Trophoblast cell (in vitro differentiated cells and primary cell): Measurements from ENCODE around the gene TAS2R40.

ENCODE experiments used
- DNase-seq, 2 donors: peaks; one replicate each; pipeline ENCODE4 v3.0.0-alpha.2; 2016
- H2AFZ ChIP-seq: 2 replicates; pipeline ENCODE4 v1.6.1; 2013; ENCODE audit warnings: low read length, moderate library complexity, mild to moderate bottlenecking; ENCODE audit not compliant: insufficient read depth, poor library complexity
- H2AK5ac ChIP-seq: 2 replicates; pipeline ENCODE4 v1.6.1; 2013; ENCODE audit warnings: mild to moderate bottlenecking, low read length
- H2BK120ac ChIP-seq: 2 replicates; pipeline ENCODE4 v1.6.1; 2013; ENCODE audit warnings: low read length, mild to moderate bottlenecking, moderate library complexity; ENCODE audit not compliant: insufficient read depth, poor library complexity
- H2BK12ac ChIP-seq: 2 replicates; pipeline ENCODE4 v1.6.1; 2013; ENCODE audit warnings: mild to moderate bottlenecking, low read length, moderate library complexity
- H2BK5ac ChIP-seq: 2 replicates; pipeline ENCODE4 v1.6.1; 2013; ENCODE audit warnings: low read length, low read depth, moderate library complexity, mild to moderate bottlenecking; ENCODE audit not compliant: poor library complexity
- H3K14ac ChIP-seq: 2 replicates; pipeline ENCODE4 v1.6.1; 2013; ENCODE audit warnings: mild to moderate bottlenecking, low read length
- H3K18ac ChIP-seq: 2 replicates; pipeline ENCODE4 v1.6.1; 2013; ENCODE audit warnings: mild to moderate bottlenecking, low read length
- H3K23ac ChIP-seq: 2 replicates; pipeline ENCODE4 v1.6.1; 2013; ENCODE audit warnings: low read length
- H3K27ac ChIP-seq: 2 replicates; pipeline ENCODE4 v1.5.1; 2013; ENCODE audit warnings: low read depth, mild to moderate bottlenecking, inconsistent platforms, low read length, moderate library complexity
- H3K27me3 ChIP-seq: 2 replicates; pipeline ENCODE4 v1.6.1; 2013; ENCODE audit warnings: inconsistent platforms, mild to moderate bottlenecking, low read length, moderate library complexity; ENCODE audit not compliant: insufficient read depth
- H3K36me3 ChIP-seq, 2 experiments: 1 replicate in 1 of 2; 2 replicates in 1 of 2; pipeline ENCODE4 v1.6.1; 2013; ENCODE audit warnings: low read length in 2 of 2, mild to moderate bottlenecking in 2 of 2, moderate library complexity in 1 of 2; ENCODE audit not compliant: insufficient read depth in 2 of 2, control insufficient read depth in 1 of 2
- H3K4ac ChIP-seq: 2 replicates; pipeline ENCODE4 v1.6.1; 2013; ENCODE audit warnings: low read depth, mild to moderate bottlenecking, low read length, moderate library complexity
- H3K4me1 ChIP-seq, 2 experiments: 1 replicate in 1 of 2; 2 replicates in 1 of 2; pipeline ENCODE4 v1.6.1; 2013; ENCODE audit warnings: low read length in 2 of 2, mild to moderate bottlenecking in 2 of 2, moderate library complexity in 1 of 2; ENCODE audit not compliant: insufficient read depth in 2 of 2, control insufficient read depth in 1 of 2
- H3K4me2 ChIP-seq: 2 replicates; pipeline ENCODE4 v1.6.1; 2013; ENCODE audit warnings: inconsistent platforms, mild to moderate bottlenecking, low read length, moderate library complexity
- H3K4me3 ChIP-seq: 2 replicates; pipeline ENCODE4 v1.5.1; 2013; ENCODE audit warnings: mild to moderate bottlenecking, low read depth, low read length, inconsistent platforms
- H3K79me1 ChIP-seq: one replicate; pipeline ENCODE4 v1.6.1; 2013; ENCODE audit warnings: low read length
- H3K79me2 ChIP-seq: 2 replicates; pipeline ENCODE4 v1.6.1; 2013; ENCODE audit warnings: low read length, mild to moderate bottlenecking; ENCODE audit not compliant: control insufficient read depth, insufficient read depth, poor library complexity
- H3K9ac ChIP-seq: 2 replicates; pipeline ENCODE4 v1.6.1; 2013; ENCODE audit warnings: mild to moderate bottlenecking, low read length
- H3K9me3 ChIP-seq: 2 replicates; pipeline ENCODE4 v1.6.1; 2013; ENCODE audit warnings: low read depth, mild to moderate bottlenecking, control low read depth, inconsistent platforms, low read length; ENCODE audit not compliant: insufficient read depth
- H4K12ac ChIP-seq: 2 replicates; pipeline ENCODE4 v1.6.1; 2013; ENCODE audit warnings: low read depth, mild to moderate bottlenecking, low read length, moderate library complexity
- H4K8ac ChIP-seq: 2 replicates; pipeline ENCODE4 v1.6.1; 2013; ENCODE audit warnings: low read depth, mild to moderate bottlenecking, low read length, moderate library complexity
- H4K91ac ChIP-seq: one replicate; pipeline ENCODE4 v1.6.1; 2013; ENCODE audit warnings: low read depth, mild to moderate bottlenecking, low read length, moderate library complexity
- WGBS: extraction: QIAGEN DNeasy Blood & Tissue Kit; methylation state at CpG from one replicate; pipeline ENCODE4 v1.1.7; 2013; ENCODE audit warnings: missing lambda C conversion rate; ENCODE audit not compliant: insufficient read length, insufficient coverage; ENCODE audit errors: extremely low coverage; 5-methylcytosine and 5-hydroxymethylcytosine counted together

Gene TAS2R40

DNA sequence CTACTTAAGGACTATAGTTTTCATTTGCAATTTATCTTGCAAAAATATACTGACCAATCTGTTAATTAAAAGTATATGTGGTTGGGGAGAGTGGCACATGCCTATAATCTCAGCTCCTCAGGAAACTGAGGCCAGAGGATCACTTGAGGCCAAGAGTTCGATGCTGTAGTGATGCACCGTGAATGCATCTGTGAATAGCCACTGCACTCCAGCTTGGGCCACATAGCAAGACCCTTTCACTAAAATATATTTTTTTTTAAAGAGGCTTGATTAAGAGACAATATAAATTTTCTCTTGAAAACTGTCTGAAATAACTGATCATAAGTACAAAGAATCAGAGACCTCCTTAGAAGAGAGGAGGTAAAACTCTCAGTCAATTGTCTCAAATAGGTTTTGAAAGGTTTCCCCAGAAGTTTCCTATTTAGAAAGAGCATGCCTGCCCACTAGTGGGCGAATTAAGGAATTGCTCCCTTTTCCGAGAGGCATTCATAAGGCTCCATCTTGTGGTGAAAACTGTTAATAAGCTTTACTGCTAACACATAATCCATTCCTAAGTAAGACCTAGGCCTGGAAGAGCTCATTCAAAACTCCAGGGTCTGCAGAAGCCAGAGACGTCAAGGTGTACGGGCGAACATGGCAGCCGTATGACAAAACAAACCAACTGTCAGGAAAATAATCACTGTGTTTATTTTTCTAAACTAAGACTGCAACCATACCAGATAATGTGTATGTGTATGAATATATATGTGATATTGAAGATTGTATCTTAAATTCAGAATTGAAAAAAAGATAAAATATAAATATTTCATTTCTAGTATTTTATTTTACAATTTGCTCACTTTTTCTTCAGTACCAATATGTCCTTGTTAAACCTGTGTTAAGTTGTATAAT, 6.8 kb upstream of the TAS2R40 start:
- H3K79me2 ChIP-seq, result no peaks in the 10 kb centered on the region
- H2AFZ ChIP-seq, result no peak overlapping the region
- no peak overlapping the region for H2AK5ac ChIP-seq
- H3K27ac ChIP-seq, result no peak overlapping the region
- H3K27me3 ChIP-seq, result no peaks in the 10 kb centered on the region
- H2BK120ac ChIP-seq, result no peak overlapping the region
- no peaks in the 10 kb centered on the region for H3K9me3 ChIP-seq
- H3K9ac ChIP-seq, result no peak overlapping the region
- no peak overlapping the region for H2BK12ac ChIP-seq
- H3K18ac ChIP-seq, result no peak overlapping the region
- peak; percentile 57 to 98 for DNase-seq
- no peak overlapping the region for H3K4ac ChIP-seq
- WGBS, result no CpG with 5 or more reads among the region's 8 CpGs
- H4K12ac ChIP-seq, result no peak overlapping the region
- H3K79me1 ChIP-seq, result peaks cover 6% of the 10 kb centered on the region
- no peak overlapping the region for H3K23ac ChIP-seq
- H3K36me3 ChIP-seq, result no peaks in the 10 kb centered on the region
- H4K91ac ChIP-seq, result no peak overlapping the region
- H3K4me1 ChIP-seq, result peaks cover 4 to 6% of the 10 kb centered on the region in 2 experiments
- no peak overlapping the region for H3K14ac ChIP-seq
- H4K8ac ChIP-seq, result no peak overlapping the region
- no peak overlapping the region for H2BK5ac ChIP-seq
- no peak overlapping the region for H3K4me2 ChIP-seq
- no peak overlapping the region for H3K4me3 ChIP-seq

DNA sequence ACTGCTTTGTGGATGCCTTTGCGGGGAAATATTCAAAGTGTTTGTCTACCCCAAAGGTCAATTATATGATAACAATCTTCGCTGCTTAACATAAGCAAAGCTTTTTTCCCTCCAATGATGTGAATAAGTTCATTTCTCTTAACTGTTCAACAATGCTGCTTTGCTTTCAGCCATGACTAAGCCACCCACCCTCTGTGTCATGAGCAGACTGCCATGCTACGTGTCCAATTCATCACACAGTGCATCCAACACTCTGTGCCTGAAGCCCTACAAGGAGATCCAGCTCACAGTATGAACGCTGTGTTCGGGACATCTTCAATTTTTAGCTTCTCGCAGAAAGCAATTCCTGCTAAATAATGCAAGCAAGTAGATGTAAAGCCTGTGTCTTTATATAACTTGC, 5.7 kb upstream of the TAS2R40 start:
- H3K27me3 ChIP-seq, result no peaks in the 10 kb centered on the region
- no peak overlapping the region for H2AFZ ChIP-seq
- H3K4me3 ChIP-seq, result no peak overlapping the region
- H3K18ac ChIP-seq, result no peak overlapping the region
- H4K91ac ChIP-seq, result no peak overlapping the region
- H2BK12ac ChIP-seq, result no peak overlapping the region
- no peak overlapping the region for H3K23ac ChIP-seq
- no peak overlapping the region for H2BK120ac ChIP-seq
- no peaks in the 10 kb centered on the region for H3K36me3 ChIP-seq
- H4K8ac ChIP-seq, result no peak overlapping the region
- H3K4me1 ChIP-seq, result peaks cover 0 to 2% of the 10 kb centered on the region in 2 experiments
- no peaks in the 10 kb centered on the region for H3K79me1 ChIP-seq
- H4K12ac ChIP-seq, result no peak overlapping the region
- no peaks in the 10 kb centered on the region for H3K79me2 ChIP-seq
- no peak overlapping the region for H3K14ac ChIP-seq
- H3K9ac ChIP-seq, result no peak overlapping the region
- H3K9me3 ChIP-seq, result no peaks in the 10 kb centered on the region
- no peak overlapping the region for H3K27ac ChIP-seq
- no peak overlapping the region for H3K4ac ChIP-seq
- H2AK5ac ChIP-seq, result no peak overlapping the region
- H2BK5ac ChIP-seq, result no peak overlapping the region
- DNase-seq, result peak; percentile 17 to 39
- WGBS, result no CpG with 5 or more reads among the region's 6 CpGs
- H3K4me2 ChIP-seq, result no peak overlapping the region

DNA sequence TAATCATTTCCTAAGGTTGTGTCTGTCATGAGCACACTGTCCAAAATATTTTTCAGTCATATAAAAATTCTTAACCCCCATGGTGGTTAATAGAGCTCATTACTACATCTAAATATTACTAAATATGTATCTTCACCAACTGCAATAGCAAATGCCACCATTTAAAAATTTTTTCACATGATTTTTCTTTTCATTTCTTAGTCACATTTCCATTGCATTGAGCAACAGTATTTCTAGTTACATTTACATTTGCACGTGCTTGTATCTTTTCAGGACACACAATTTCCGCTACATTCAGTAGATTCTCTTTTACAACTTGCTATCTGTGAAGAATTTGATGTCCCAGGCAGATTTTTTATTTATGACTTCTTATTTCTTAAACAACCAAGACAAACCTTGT, 5.2 kb upstream of the TAS2R40 start:
- Histone ChIP-seq H3K23ac (no peak overlapping the region), H2BK12ac (no peak overlapping the region), H2BK120ac (no peak overlapping the region), H3K18ac (no peak overlapping the region), H3K4ac (no peak overlapping the region), H3K79me1 (no peaks in the 10 kb centered on the region), H3K4me1 (peaks cover 0 to 2% of the 10 kb centered on the region in 2 experiments), H2AK5ac (no peak overlapping the region), H3K9ac (no peak overlapping the region), H4K91ac (no peak overlapping the region), H3K27me3 (no peaks in the 10 kb centered on the region), H3K27ac (no peak overlapping the region), H3K4me2 (no peak overlapping the region), H2AFZ (no peak overlapping the region), H3K4me3 (no peak overlapping the region), H2BK5ac (no peak overlapping the region), H3K14ac (no peak overlapping the region), H4K8ac (no peak overlapping the region), H3K36me3 (no peaks in the 10 kb centered on the region), H3K79me2 (no peaks in the 10 kb centered on the region), H3K9me3 (no peaks in the 10 kb centered on the region), H4K12ac (no peak overlapping the region)
- WGBS, result no CpG with 5 or more reads among the region's 2 CpGs
- no peak for DNase-seq

GRCh38 chr7:143217806-143218205, 4.0 kb upstream of the TAS2R40 start:
- H2BK5ac ChIP-seq, result no peak overlapping the region
- H3K9me3 ChIP-seq, result no peaks in the 10 kb centered on the region
- no peak overlapping the region for H3K4me2 ChIP-seq
- no peak overlapping the region for H2AK5ac ChIP-seq
- H3K4me3 ChIP-seq, result no peak overlapping the region
- no peak overlapping the region for H3K27ac ChIP-seq
- H4K91ac ChIP-seq, result no peak overlapping the region
- no peak overlapping the region for H2BK120ac ChIP-seq
- no peaks in the 10 kb centered on the region for H3K27me3 ChIP-seq
- no peak overlapping the region for H3K18ac ChIP-seq
- H4K12ac ChIP-seq, result no peak overlapping the region
- H3K23ac ChIP-seq, result no peak overlapping the region
- no peak for DNase-seq
- H2AFZ ChIP-seq, result no peak overlapping the region
- WGBS, result no CpG with 5 or more reads among the region's 2 CpGs
- H3K79me2 ChIP-seq, result no peaks in the 10 kb centered on the region
- H3K36me3 ChIP-seq, result no peaks in the 10 kb centered on the region
- H3K4me1 ChIP-seq, result peaks cover 0 to 2% of the 10 kb centered on the region in 2 experiments
- H4K8ac ChIP-seq, result no peak overlapping the region
- H3K79me1 ChIP-seq, result no peaks in the 10 kb centered on the region
- H3K4ac ChIP-seq, result no peak overlapping the region
- no peak overlapping the region for H3K9ac ChIP-seq
- no peak overlapping the region for H3K14ac ChIP-seq
- no peak overlapping the region for H2BK12ac ChIP-seq
